DND-41 (cell line): ENCODE measurements around the gene TRIM47.

ENCODE experiments used
- ATAC-seq: fragments of 200-7000 bp; cut with Tn5 transposase; 3 replicates; pipeline ENCODE4 v1.9.1; 2021; ENCODE audit warnings: low read depth; ENCODE audit not compliant: insufficient read depth
- DNase-seq: peaks from one replicate; pipeline ENCODE4 v3.0.0-alpha.2; 2020
- H2AFZ ChIP-seq: 2 replicates; pipeline ENCODE4 v1.6.0; 2012; ENCODE audit warnings: low read depth, low read length
- H3K27ac ChIP-seq: 2 replicates; pipeline ENCODE4 v1.5.1; 2012; ENCODE audit warnings: low read length, inconsistent platforms
- H3K27me3 ChIP-seq: fragments of 200-600 bp; sonication (generic); 2 replicates; pipeline ENCODE4 v1.6.0; 2012; ENCODE audit warnings: low read length, mild to moderate bottlenecking, inconsistent platforms; ENCODE audit not compliant: insufficient read depth, poor library complexity
- H3K36me3 ChIP-seq: 2 replicates; pipeline ENCODE4 v1.5.1; 2012; ENCODE audit warnings: low read length, inconsistent platforms; ENCODE audit not compliant: insufficient read depth
- H3K4me1 ChIP-seq: 2 replicates; pipeline ENCODE4 v1.5.1; 2012; ENCODE audit warnings: mild to moderate bottlenecking, low read length; ENCODE audit not compliant: insufficient read depth
- H3K4me2 ChIP-seq: 2 replicates; pipeline ENCODE4 v1.6.0; 2012; ENCODE audit warnings: mild to moderate bottlenecking, moderate library complexity, low read length, inconsistent platforms; ENCODE audit not compliant: insufficient read depth
- H3K4me3 ChIP-seq, 2 experiments: fragments of 200-600 bp in 1 of 2; shearing (Covaris generic) in 1 of 2; 2 replicates each; pipeline ENCODE4 v1.5.1; 2012 to 2016; ENCODE audit warnings: inconsistent platforms in 2 of 2, low read length in 2 of 2, mild to moderate bottlenecking in 2 of 2, low read depth in 1 of 2, moderate library complexity in 1 of 2
- H3K79me2 ChIP-seq: 2 replicates; pipeline ENCODE4 v1.6.0; 2012; ENCODE audit warnings: low read length, inconsistent platforms; ENCODE audit not compliant: insufficient read depth
- H3K9ac ChIP-seq: 2 replicates; pipeline ENCODE4 v1.6.0; 2012; ENCODE audit warnings: low read depth, mild to moderate bottlenecking, inconsistent platforms, low read length, moderate library complexity
- H3K9me3 ChIP-seq: 2 replicates; pipeline ENCODE4 v1.5.1; 2012; ENCODE audit warnings: low read length, moderate library complexity, mild to moderate bottlenecking, inconsistent platforms; ENCODE audit not compliant: insufficient read depth, severe bottlenecking
- H4K20me1 ChIP-seq: 2 replicates; pipeline ENCODE4 v1.6.0; 2012; ENCODE audit warnings: low read length; ENCODE audit not compliant: insufficient read depth
- CTCF ChIP-seq: IDR thresholded peaks from 2 replicates; pipeline ENCODE4 v1.5.1; 2012; ENCODE audit warnings: borderline replicate concordance, low read length, moderate library complexity, mild to moderate bottlenecking; ENCODE audit not compliant: poor library complexity, severe bottlenecking; ENCODE audit errors: extremely low read depth
- EZH2 ChIP-seq: IDR thresholded peaks from 3 replicates; pipeline ENCODE4 v1.6.1; 2012; ENCODE audit warnings: borderline replicate concordance, low read depth, mild to moderate bottlenecking, moderate library complexity, low read length, inconsistent platforms; ENCODE audit not compliant: severe bottlenecking

Gene TRIM47

GRCh38 chr17:75894049-75894733, 15.8 kb upstream of the TRIM47 start:
- Histone ChIP-seq H3K4me1 (peaks cover 32% of the 10 kb centered on the region), H3K27me3 (no peaks in the 10 kb centered on the region), H4K20me1 (peaks cover 30% of the 10 kb centered on the region), H3K9ac (no peak overlapping the region; the same call in 1 of the 2 replicates), H3K4me3 (no peak overlapping the region), H3K27ac (no peak overlapping the region), H2AFZ (no peak overlapping the region), H3K4me2 (0 out of 2 replicates have a peak overlapping the region, but pooled peaks have one; percentile 97), H3K9me3 (no peaks in the 10 kb centered on the region), H3K36me3 (peaks cover 60% of the 10 kb centered on the region), H3K79me2 (peaks cover 35% of the 10 kb centered on the region)
- TF ChIP-seq CTCF, result no peak
- TF ChIP-seq EZH2, result no peak
- ATAC-seq (no peak), DNase-seq (no peak)

- Histone ChIP-seq H3K27ac (no peak overlapping the region), H3K9ac (0 out of 2 replicates have a peak overlapping the region, but pooled peaks have one; percentile 11), H3K4me1 (peaks cover 32% of the 10 kb centered on the region)
These were observed 15.1 kb upstream of the TRIM47 start for GRCh38 chr17:75893305-75894048.

GRCh38 chr17:75892556-75893224, 14.3 kb upstream of the TRIM47 start:
- H2AFZ ChIP-seq, result no peak overlapping the region
- H3K36me3 ChIP-seq, result peaks cover 46% of the 10 kb centered on the region
- H3K4me2 ChIP-seq, result no peak overlapping the region
- no peak overlapping the region for H3K27ac ChIP-seq
- DNase-seq (no peak), ATAC-seq (no peak)
- no peaks in the 10 kb centered on the region for H3K9me3 ChIP-seq
- no peaks in the 10 kb centered on the region for H3K27me3 ChIP-seq
- no peak overlapping the region for H3K4me3 ChIP-seq
- 0 out of 2 replicates have a peak overlapping the region, but pooled peaks have one; percentile 11 for H3K9ac ChIP-seq
- TF ChIP-seq CTCF (no peak), EZH2 (no peak)
- peaks cover 35% of the 10 kb centered on the region for H3K79me2 ChIP-seq
- peaks cover 30% of the 10 kb centered on the region for H4K20me1 ChIP-seq
- peaks cover 31% of the 10 kb centered on the region for H3K4me1 ChIP-seq

More at GRCh38 chr17:75893305-75894048, 15.1 kb upstream of the TRIM47 start:
- no peaks in the 10 kb centered on the region for H3K9me3 ChIP-seq
- H3K79me2 ChIP-seq, result peaks cover 35% of the 10 kb centered on the region
- no peaks in the 10 kb centered on the region for H3K27me3 ChIP-seq
- DNase-seq (no peak), ATAC-seq (no peak)
- H4K20me1 ChIP-seq, result peaks cover 30% of the 10 kb centered on the region
- TF ChIP-seq CTCF (no peak), EZH2 (no peak)
- H3K4me3 ChIP-seq, result no peak overlapping the region
- no peak overlapping the region for H3K4me2 ChIP-seq
- peaks cover 54% of the 10 kb centered on the region for H3K36me3 ChIP-seq
- H2AFZ ChIP-seq, result no peak overlapping the region
